ENCODE data around the gene PKP1. TPM values are rescaled to one million over a fixed set of nuclear protein-coding genes. Genes with fewer than 3 reads are reported as not detected.

The PKP1 gene
- total and polyA plus RNA-seq, 2 donors from 2014 or later: 0.47 to 0.63 TPM

GRCh38 chr1:201261771-201262547, 21.3 kb upstream of the PKP1 start:
- intact Hi-C loops (cut with DNase I): no loop called here
- peak in 1 of 5 donors; percentile 52 for DNase-seq
- no peak for TF ChIP-seq CTCF (IDR thresholded peaks at IDR 0.05; ENCODE audit: borderline replicate concordance, extremely low read depth, insufficient read depth)

GRCh38 chr1:201262963-201263608, 20.2 kb upstream of the PKP1 start:
- intact Hi-C loops (cut with DNase I): no loop called here
- Histone ChIP-seq H3K4me3 (ENCODE audit: low read length in 3 of 3) (no peak overlapping the region), H3K27ac (ENCODE audit: low read depth in 2 of 2, low read length in 2 of 2) (no peak overlapping the region), H3K36me3 (ENCODE audit: control insufficient read depth in 2 of 3, insufficient read depth in 3 of 3, low read length in 3 of 3) (no peaks in the 10 kb centered on the region), H3K9ac (ENCODE audit: low read length in 3 of 3) (no peak overlapping the region), H3K9me3 (ENCODE audit: control insufficient read depth in 2 of 3, insufficient read depth in 1 of 3, low read length in 3 of 3) (no peaks in the 10 kb centered on the region), H3K27me3 (ENCODE audit: control insufficient read depth, insufficient read depth, low read length) (peaks cover 3% of the 10 kb centered on the region), H3K4me1 (ENCODE audit: control insufficient read depth in 2 of 3, insufficient read depth in 2 of 3, low read depth in 1 of 3, low read length in 3 of 3) (no peaks in the 10 kb centered on the region)
- FAIRE-seq (no peak), DNase-seq (peak in 1 of 5 donors; percentile 41)
- no peak for TF ChIP-seq CTCF (IDR thresholded peaks at IDR 0.05; ENCODE audit: borderline replicate concordance, extremely low read depth, insufficient read depth)

More at GRCh38 chr1:201261771-201262547, 21.3 kb upstream of the PKP1 start:
- H3K9ac ChIP-seq (ENCODE audit: low read length in 3 of 3): no peak overlapping the region
- no peaks in the 10 kb centered on the region for H3K36me3 ChIP-seq (ENCODE audit: control insufficient read depth in 2 of 3, insufficient read depth in 3 of 3, low read length in 3 of 3)
- H3K27me3 ChIP-seq (ENCODE audit: control insufficient read depth, insufficient read depth, low read length): peaks cover 3% of the 10 kb centered on the region
- no peak for FAIRE-seq
- H3K9me3 ChIP-seq (ENCODE audit: control insufficient read depth in 2 of 3, insufficient read depth in 1 of 3, low read length in 3 of 3): no peaks in the 10 kb centered on the region
- no peak overlapping the region for H3K27ac ChIP-seq (ENCODE audit: low read depth in 2 of 2, low read length in 2 of 2)
- H3K4me3 ChIP-seq (ENCODE audit: low read length in 3 of 3): no peak overlapping the region
- no peaks in the 10 kb centered on the region for H3K4me1 ChIP-seq (ENCODE audit: control insufficient read depth in 2 of 3, insufficient read depth in 2 of 3, low read depth in 1 of 3, low read length in 3 of 3)

- no peak overlapping the region for H3K27ac ChIP-seq (ENCODE audit: low read depth in 2 of 2, low read length in 2 of 2)
These were observed 19.2 kb upstream of the PKP1 start for GRCh38 chr1:201264072-201264471.

More at GRCh38 chr1:201264072-201264471, 19.2 kb upstream of the PKP1 start:
- DNase-seq: no peak
- no peaks in the 10 kb centered on the region for H3K36me3 ChIP-seq (ENCODE audit: control insufficient read depth in 2 of 3, insufficient read depth in 3 of 3, low read length in 3 of 3)
- H3K9me3 ChIP-seq (ENCODE audit: control insufficient read depth in 2 of 3, insufficient read depth in 1 of 3, low read length in 3 of 3): no peaks in the 10 kb centered on the region
- H3K9ac ChIP-seq (ENCODE audit: low read length in 3 of 3): no peak overlapping the region
- H3K4me1 ChIP-seq (ENCODE audit: control insufficient read depth in 2 of 3, insufficient read depth in 2 of 3, low read depth in 1 of 3, low read length in 3 of 3): no peaks in the 10 kb centered on the region
- H3K27me3 ChIP-seq (ENCODE audit: control insufficient read depth, insufficient read depth, low read length): peaks cover 3% of the 10 kb centered on the region
- intact Hi-C loops (cut with DNase I): no loop called here
- no peak for FAIRE-seq
- TF ChIP-seq CTCF (IDR thresholded peaks at IDR 0.05; ENCODE audit: borderline replicate concordance, extremely low read depth, insufficient read depth): no peak
- no peak overlapping the region for H3K4me3 ChIP-seq (ENCODE audit: low read length in 3 of 3)

Data from kidney (tissue), 14 donors.